ENCODE measurements around the gene SERGEF.

DNA sequence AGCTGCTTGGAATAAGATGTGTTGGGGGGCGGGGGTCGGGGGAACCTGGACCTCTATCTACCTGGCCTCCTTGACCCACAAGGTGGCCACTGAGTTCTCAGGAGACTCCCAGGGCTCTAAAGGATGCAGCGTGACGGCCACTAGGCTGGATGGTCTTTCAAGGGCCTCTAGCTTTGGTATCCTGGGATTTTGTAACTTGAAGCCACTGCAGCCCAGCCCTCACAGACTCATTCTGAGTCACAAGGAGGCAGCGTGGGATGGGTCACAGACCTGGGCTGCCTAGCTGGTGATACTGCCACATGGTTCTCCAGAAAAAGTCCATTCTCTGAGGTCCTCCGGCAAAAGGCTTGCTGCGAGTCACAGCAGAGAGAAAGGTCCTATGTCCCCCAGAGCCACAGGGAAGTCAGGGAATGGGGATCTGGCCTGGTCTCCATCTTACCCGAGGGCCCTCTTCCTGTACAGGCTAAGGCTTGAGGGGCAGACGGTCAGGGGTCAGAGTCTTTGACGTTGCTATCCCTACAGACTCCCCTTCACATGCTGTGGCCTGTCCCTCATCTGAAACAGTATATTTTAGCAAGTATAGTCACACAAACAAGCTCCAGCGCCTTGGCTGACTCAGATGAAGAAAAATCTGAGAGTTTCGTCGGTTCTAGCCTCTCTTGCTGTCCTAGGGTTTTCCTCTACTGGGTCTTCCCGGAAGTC is 225.9 kb downstream of the SERGEF start:
- TF ChIP-seq ZNF274 (IDR thresholded peaks at IDR 0.05; ENCODE audit: low read depth, low read length), result no peak
- TF ChIP-seq YY1 (IDR thresholded peaks at IDR 0.05; ENCODE audit: insufficient read depth, insufficient read length), result no peak
- no peak for TF ChIP-seq SUZ12 (IDR thresholded peaks at IDR 0.05; ENCODE audit: extremely low read depth, insufficient read depth, insufficient read length)

Data from NT2/D1 (cell line).